HCT116 (cell line): ENCODE measurements around the gene RIMS1.

Experiments used
- CBX3 ChIP-seq: IDR thresholded peaks from 2 replicates; pipeline ENCODE4 v1.6.1; 2012; ENCODE audit warnings: low read depth
- CEBPB ChIP-seq: IDR thresholded peaks from 2 replicates; pipeline ENCODE4 v1.6.1; 2012; ENCODE audit warnings: low read depth
- EZH2 ChIP-seq: fragments of 200-600 bp; sonication (generic); IDR thresholded peaks from 2 replicates; pipeline ENCODE4 v1.6.1; 2017; ENCODE audit warnings: antibody characterized with exemption, mixed run types
- EZH2phosphoT487 ChIP-seq: fragments of 200-600 bp; IDR thresholded peaks from 2 replicates; pipeline ENCODE4 v1.6.1; 2018; ENCODE audit warnings: antibody characterized with exemption, borderline replicate concordance
- POLR2A ChIP-seq: IDR thresholded peaks from 2 replicates; pipeline ENCODE4 v1.7.0; 2011; ENCODE audit warnings: borderline replicate concordance; ENCODE audit not compliant: insufficient read depth, insufficient read length; ENCODE audit errors: extremely low read depth
- RAD21 ChIP-seq: IDR thresholded peaks from 2 replicates; pipeline ENCODE4 v1.6.1; 2012; ENCODE audit warnings: low read depth, mild to moderate bottlenecking
- SIN3A ChIP-seq: IDR thresholded peaks from 2 replicates; pipeline ENCODE4 v1.6.1; 2012; ENCODE audit warnings: low read depth
- SP1 ChIP-seq: IDR thresholded peaks from 2 replicates; pipeline ENCODE4 v1.6.1; 2012; ENCODE audit warnings: low read depth
- ZNF274 ChIP-seq: fragments of 200-500 bp; sonication (Bioruptor generic); IDR thresholded peaks from 2 replicates; pipeline ENCODE4 v1.6.1; 2014; ENCODE audit warnings: mild to moderate bottlenecking, low read depth, low read length, inconsistent platforms
- TF ChIP-seq, protein P1 (sequence below), 3 experiments: fragments of 200-600 bp in 1 of 3; sonication (generic) in 1 of 3; IDR thresholded peaks in 2 of 3; conservative IDR thresholded peaks in 1 of 3; 2 replicates each; pipeline ENCODE4 v1.5.1; 2012 to 2017; ENCODE audit warnings: low read depth in 2 of 3, low read length in 2 of 3, antibody characterized with exemption in 1 of 3, borderline replicate concordance in 1 of 3, control low read depth in 1 of 3, mild to moderate bottlenecking in 1 of 3, mixed read lengths in 1 of 3, mixed run types in 1 of 3, moderate library complexity in 1 of 3; ENCODE audit not compliant: insufficient read depth in 1 of 3
- TF ChIP-seq, protein P2 (sequence below): IDR thresholded peaks from 2 replicates; pipeline ENCODE4 v1.6.1; 2012

DNA sequence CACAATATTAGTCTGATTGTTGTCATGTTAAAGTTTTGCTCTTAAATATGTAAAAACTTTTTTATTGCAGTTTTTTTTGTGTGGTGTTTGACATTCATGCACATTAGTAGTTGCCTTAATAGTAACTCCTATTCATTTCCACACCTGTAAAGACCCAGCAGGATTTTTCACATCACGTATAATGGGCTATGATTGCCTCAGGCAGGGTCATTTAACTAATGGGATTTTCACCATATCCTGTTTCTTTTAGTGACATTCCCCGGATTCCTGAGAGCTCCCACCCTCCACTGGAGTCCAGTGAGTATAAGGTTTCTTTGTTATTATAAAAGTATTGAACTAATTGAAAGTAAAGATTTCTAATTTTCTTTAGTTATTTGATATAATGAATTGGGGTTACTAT lies 359.2 kb downstream of the RIMS1 start:
- no peak for TF ChIP-seq ZNF274
- TF ChIP-seq SP1, result no peak
- TF ChIP-seq EZH2phosphoT487, result no peak
- TF ChIP-seq, protein P1, sequence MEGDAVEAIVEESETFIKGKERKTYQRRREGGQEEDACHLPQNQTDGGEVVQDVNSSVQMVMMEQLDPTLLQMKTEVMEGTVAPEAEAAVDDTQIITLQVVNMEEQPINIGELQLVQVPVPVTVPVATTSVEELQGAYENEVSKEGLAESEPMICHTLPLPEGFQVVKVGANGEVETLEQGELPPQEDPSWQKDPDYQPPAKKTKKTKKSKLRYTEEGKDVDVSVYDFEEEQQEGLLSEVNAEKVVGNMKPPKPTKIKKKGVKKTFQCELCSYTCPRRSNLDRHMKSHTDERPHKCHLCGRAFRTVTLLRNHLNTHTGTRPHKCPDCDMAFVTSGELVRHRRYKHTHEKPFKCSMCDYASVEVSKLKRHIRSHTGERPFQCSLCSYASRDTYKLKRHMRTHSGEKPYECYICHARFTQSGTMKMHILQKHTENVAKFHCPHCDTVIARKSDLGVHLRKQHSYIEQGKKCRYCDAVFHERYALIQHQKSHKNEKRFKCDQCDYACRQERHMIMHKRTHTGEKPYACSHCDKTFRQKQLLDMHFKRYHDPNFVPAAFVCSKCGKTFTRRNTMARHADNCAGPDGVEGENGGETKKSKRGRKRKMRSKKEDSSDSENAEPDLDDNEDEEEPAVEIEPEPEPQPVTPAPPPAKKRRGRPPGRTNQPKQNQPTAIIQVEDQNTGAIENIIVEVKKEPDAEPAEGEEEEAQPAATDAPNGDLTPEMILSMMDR (IDR thresholded peaks at IDR 0.05 in 2 of 3, conservative IDR thresholded peaks at IDR 0.05 in 1 of 3; ENCODE audit: borderline replicate concordance in 1 of 3, insufficient read depth in 1 of 3, low read depth in 2 of 3, low read length in 2 of 3), result no peak
- no peak for TF ChIP-seq EZH2
- TF ChIP-seq SIN3A, result no peak
- no peak for TF ChIP-seq POLR2A
- TF ChIP-seq, protein P2, sequence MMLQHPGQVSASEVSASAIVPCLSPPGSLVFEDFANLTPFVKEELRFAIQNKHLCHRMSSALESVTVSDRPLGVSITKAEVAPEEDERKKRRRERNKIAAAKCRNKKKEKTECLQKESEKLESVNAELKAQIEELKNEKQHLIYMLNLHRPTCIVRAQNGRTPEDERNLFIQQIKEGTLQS, result no peak
- no peak for TF ChIP-seq RAD21
- no peak for TF ChIP-seq CBX3
- no peak for TF ChIP-seq CEBPB
